Measurements from ENCODE around the gene SLC25A18. TPM values are rescaled to one million over a fixed set of nuclear protein-coding genes. Genes with fewer than 3 reads are reported as not detected.
"Not testable (repeated sequence)": the region's sequence is repeated elsewhere in the genome, so short reads cannot be mapped to it uniquely, and the experiment has no call there.

Gene SLC25A18
- total RNA-seq, 2 experiments from 2014 or later, result not detected

DNA sequence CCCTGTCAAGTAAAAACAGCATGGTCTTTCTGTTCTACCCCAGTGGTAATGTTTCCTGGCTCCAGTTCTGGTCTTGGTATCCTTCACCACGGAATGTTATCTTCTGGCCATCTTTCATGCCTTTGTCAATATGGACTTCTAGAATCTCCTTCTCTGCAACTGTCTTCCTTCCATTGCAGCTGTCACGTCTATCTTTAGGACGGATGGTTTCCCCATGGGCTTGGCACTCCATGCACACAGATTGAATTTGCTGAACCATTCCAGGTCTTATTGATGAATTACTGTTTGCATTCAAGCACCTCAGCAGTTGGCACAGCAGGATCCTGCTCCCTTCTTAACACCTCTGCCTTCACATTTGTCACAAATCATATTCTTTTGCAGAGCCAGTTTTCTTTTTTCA, 44.9 kb upstream of the SLC25A18 start:
- Histone ChIP-seq H3K27ac (ENCODE audit: low read depth in 1 of 2, low read length in 2 of 2) (no peak overlapping the region), H3K9me3 (ENCODE audit: control insufficient read depth in 1 of 2, insufficient read depth in 1 of 2, low read length in 2 of 2) (no peaks in the 10 kb centered on the region), H3K4me3 (ENCODE audit: low read length) (no peak overlapping the region), H3K36me3 (ENCODE audit: insufficient read depth, low read length) (no peaks in the 10 kb centered on the region), H3K4me1 (ENCODE audit: insufficient read depth, low read length) (no peaks in the 10 kb centered on the region), H3K27me3 (ENCODE audit: control insufficient read depth in 1 of 2, insufficient read depth in 2 of 2, low read length in 2 of 2) (peaks cover 0 to 2% of the 10 kb centered on the region in 2 experiments)
- H3K36me3 Mint-ChIP-seq (ENCODE audit: low read depth), result no peaks in the 10 kb centered on the region
- intact Hi-C loops (cut with DNase I, micrococcal nuclease), result no loop called here
- no peak overlapping the region for H3K4me3 Mint-ChIP-seq
- H3K9me3 Mint-ChIP-seq, result no peaks in the 10 kb centered on the region
- DNase-seq, result no peak
- ChIA-PET CTCF (no interaction called here), POLR2A (no interaction called here)
- no peak overlapping the region for H3K27ac Mint-ChIP-seq
- TF ChIP-seq, protein P1, sequence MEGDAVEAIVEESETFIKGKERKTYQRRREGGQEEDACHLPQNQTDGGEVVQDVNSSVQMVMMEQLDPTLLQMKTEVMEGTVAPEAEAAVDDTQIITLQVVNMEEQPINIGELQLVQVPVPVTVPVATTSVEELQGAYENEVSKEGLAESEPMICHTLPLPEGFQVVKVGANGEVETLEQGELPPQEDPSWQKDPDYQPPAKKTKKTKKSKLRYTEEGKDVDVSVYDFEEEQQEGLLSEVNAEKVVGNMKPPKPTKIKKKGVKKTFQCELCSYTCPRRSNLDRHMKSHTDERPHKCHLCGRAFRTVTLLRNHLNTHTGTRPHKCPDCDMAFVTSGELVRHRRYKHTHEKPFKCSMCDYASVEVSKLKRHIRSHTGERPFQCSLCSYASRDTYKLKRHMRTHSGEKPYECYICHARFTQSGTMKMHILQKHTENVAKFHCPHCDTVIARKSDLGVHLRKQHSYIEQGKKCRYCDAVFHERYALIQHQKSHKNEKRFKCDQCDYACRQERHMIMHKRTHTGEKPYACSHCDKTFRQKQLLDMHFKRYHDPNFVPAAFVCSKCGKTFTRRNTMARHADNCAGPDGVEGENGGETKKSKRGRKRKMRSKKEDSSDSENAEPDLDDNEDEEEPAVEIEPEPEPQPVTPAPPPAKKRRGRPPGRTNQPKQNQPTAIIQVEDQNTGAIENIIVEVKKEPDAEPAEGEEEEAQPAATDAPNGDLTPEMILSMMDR (IDR thresholded peaks at IDR 0.05), result no peak
- H3K27me3 Mint-ChIP-seq, result peaks cover 24% of the 10 kb centered on the region
- no peak for ATAC-seq (ENCODE audit: poor library complexity)
- no peaks in the 10 kb centered on the region for H3K4me1 Mint-ChIP-seq (ENCODE audit: low read depth)

DNA sequence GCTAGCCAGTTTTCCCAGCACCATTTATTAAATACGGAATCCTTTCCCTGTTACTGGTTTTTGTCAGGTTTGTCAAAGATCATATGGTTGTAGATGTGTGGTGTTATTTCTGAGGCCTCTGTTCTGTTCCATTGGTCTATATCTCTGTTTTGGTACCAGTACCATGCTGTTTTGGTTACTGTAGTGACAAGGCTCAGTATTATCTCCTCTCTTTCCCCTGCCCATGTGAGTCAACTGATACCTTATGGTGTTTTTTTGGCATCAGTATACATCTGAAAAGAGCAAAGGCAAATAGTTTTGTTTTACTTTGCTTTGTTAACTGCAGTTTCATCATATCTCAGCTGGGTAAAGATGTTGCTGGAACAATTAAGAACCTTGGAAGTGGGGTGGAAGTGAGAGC, 41.3 kb upstream of the SLC25A18 start:
- CTCF ChIA-PET; H3K4me1 Mint-ChIP-seq (ENCODE audit: low read depth): not testable (repeated sequence)

DNA sequence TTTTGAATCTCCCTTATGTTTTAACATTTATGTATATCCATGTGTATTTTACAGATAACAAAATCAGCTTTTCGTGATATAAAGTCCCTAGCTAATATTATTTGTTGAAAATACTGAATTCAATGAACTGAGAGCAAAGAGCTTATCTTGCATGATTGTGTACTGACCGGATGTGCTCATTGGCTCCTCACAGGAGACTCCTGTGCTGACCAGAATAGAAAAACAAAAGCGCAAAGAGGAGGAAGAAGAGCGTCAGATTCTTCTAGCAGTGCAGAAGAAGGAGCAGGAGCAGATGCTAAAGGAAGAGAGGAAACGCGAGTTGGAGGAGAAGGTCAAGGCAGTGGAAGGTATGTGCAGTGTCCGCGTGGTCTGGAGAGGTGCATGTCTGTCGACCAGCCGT, 39.4 kb upstream of the SLC25A18 start:
- ChIA-PET POLR2A (no interaction called here), CTCF (no interaction called here)
- peaks cover 46% of the 10 kb centered on the region for H3K27me3 Mint-ChIP-seq
- TF ChIP-seq, protein P1 (IDR thresholded peaks at IDR 0.05), result no peak
- intact Hi-C loops (cut with DNase I, micrococcal nuclease), result no loop called here
- H3K4me3 ChIP-seq (ENCODE audit: low read length), result no peak overlapping the region
- peaks cover 0 to 6% of the 10 kb centered on the region in 2 experiments for H3K27me3 ChIP-seq (ENCODE audit: control insufficient read depth in 1 of 2, insufficient read depth in 2 of 2, low read length in 2 of 2)
- no peaks in the 10 kb centered on the region for H3K36me3 Mint-ChIP-seq (ENCODE audit: low read depth)
- H3K36me3 ChIP-seq (ENCODE audit: insufficient read depth, low read length), result no peaks in the 10 kb centered on the region
- no peaks in the 10 kb centered on the region for H3K4me1 ChIP-seq (ENCODE audit: insufficient read depth, low read length)
- no peaks in the 10 kb centered on the region for H3K9me3 Mint-ChIP-seq
- H3K9me3 ChIP-seq (ENCODE audit: control insufficient read depth in 1 of 2, insufficient read depth in 1 of 2, low read length in 2 of 2), result no peaks in the 10 kb centered on the region
- no peak overlapping the region for H3K27ac Mint-ChIP-seq
- H3K4me3 Mint-ChIP-seq, result no peak overlapping the region
- ATAC-seq (ENCODE audit: poor library complexity) (no peak), DNase-seq (no peak)
- H3K4me1 Mint-ChIP-seq (ENCODE audit: low read depth), result no peaks in the 10 kb centered on the region
- no peak overlapping the region for H3K27ac ChIP-seq (ENCODE audit: low read depth in 1 of 2, low read length in 2 of 2)

More for the DNA sequence above, 41.3 kb upstream of the SLC25A18 start:
- H3K9me3 Mint-ChIP-seq; H3K27me3 ChIP-seq (ENCODE audit: control insufficient read depth in 1 of 2, insufficient read depth in 2 of 2, low read length in 2 of 2); POLR2A ChIA-PET; H3K9me3 ChIP-seq (ENCODE audit: control insufficient read depth in 1 of 2, insufficient read depth in 1 of 2, low read length in 2 of 2); DNase-seq; H3K27ac Mint-ChIP-seq; H3K4me3 ChIP-seq (ENCODE audit: low read length); H3K27ac ChIP-seq (ENCODE audit: low read depth in 1 of 2, low read length in 2 of 2); H3K36me3 ChIP-seq (ENCODE audit: insufficient read depth, low read length); ATAC-seq (ENCODE audit: poor library complexity); H3K36me3 Mint-ChIP-seq (ENCODE audit: low read depth); H3K4me1 ChIP-seq (ENCODE audit: insufficient read depth, low read length); H3K4me3 Mint-ChIP-seq; intact Hi-C loops (cut with DNase I, micrococcal nuclease): not testable (repeated sequence)
- peaks cover 42% of the 10 kb centered on the region for H3K27me3 Mint-ChIP-seq

DNA sequence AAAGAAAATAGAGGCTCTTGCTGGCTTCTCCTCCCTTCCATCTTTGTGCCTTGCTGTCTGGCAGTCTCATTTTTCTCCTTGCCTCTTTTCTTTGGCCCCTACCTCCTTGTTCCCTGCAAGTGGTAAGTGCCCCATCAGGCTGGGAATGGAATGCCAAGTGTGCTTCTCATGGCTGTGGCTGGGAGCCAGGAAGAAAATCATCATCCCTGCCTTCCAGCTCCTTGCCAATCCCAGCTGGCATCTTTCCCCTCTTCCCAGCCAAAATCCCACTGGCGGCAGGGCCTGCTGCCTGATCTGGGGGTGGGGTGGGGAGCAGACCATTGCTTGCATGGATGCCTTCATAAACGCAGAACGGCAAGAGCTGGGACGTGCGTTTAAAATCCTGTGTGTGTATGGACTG, 27.0 kb upstream of the SLC25A18 start:
- no peak overlapping the region for H3K27ac Mint-ChIP-seq
- no peaks in the 10 kb centered on the region for H3K4me1 Mint-ChIP-seq (ENCODE audit: low read depth)
- ChIA-PET CTCF (no interaction called here), POLR2A (no interaction called here)
- Histone ChIP-seq H3K36me3 (ENCODE audit: insufficient read depth, low read length) (no peaks in the 10 kb centered on the region), H3K27ac (ENCODE audit: low read depth in 1 of 2, low read length in 2 of 2) (no peak overlapping the region), H3K4me3 (ENCODE audit: low read length) (no peak overlapping the region), H3K9me3 (ENCODE audit: control insufficient read depth in 1 of 2, insufficient read depth in 1 of 2, low read length in 2 of 2) (no peaks in the 10 kb centered on the region), H3K4me1 (ENCODE audit: insufficient read depth, low read length) (no peaks in the 10 kb centered on the region), H3K27me3 (ENCODE audit: control insufficient read depth in 1 of 2, insufficient read depth in 2 of 2, low read length in 2 of 2) (no peaks in the 10 kb centered on the region)
- H3K36me3 Mint-ChIP-seq (ENCODE audit: low read depth), result no peaks in the 10 kb centered on the region
- H3K9me3 Mint-ChIP-seq, result no peaks in the 10 kb centered on the region
- ATAC-seq (ENCODE audit: poor library complexity), result no peak
- peaks cover 4% of the 10 kb centered on the region for H3K27me3 Mint-ChIP-seq
- TF ChIP-seq, protein P1 (IDR thresholded peaks at IDR 0.05), result no peak
- no peak overlapping the region for H3K4me3 Mint-ChIP-seq
- no peak for DNase-seq
- intact Hi-C loops (cut with DNase I, micrococcal nuclease), result no loop called here
